Right lobe of liver (tissue), 6 donors: ENCODE data around the gene CIITA. TPM values are rescaled to one million over a fixed set of nuclear protein-coding genes. Genes with fewer than 3 reads are reported as not detected.

Experiments used
- ATAC-seq, 4 donors: fragments of 200-7000 bp; cut with Tn5 transposase; one replicate each; pipeline ENCODE4 v1.9.1; 2020; ENCODE audit warnings: mild to moderate bottlenecking in 4 of 4, moderate library complexity in 4 of 4
- DNase-seq, 3 donors: peaks; one replicate each; pipeline ENCODE4 v3.0.0-alpha.2; 2020
- H3K27ac ChIP-seq, 3 donors: fragments of 200-600 bp; one replicate each; pipeline ENCODE4 v1.8.0; 2022
- H3K27me3 ChIP-seq, 2 donors: fragments of 200-600 bp; one replicate each; pipeline ENCODE4 v1.8.0; 2022
- H3K36me3 ChIP-seq, 4 donors: fragments of 200-600 bp; sonication (generic) in 1 of 4; one replicate each; pipeline versions ENCODE4 v1.5.1 to v1.8.0; 2017 to 2022; ENCODE audit warnings: control low read depth in 1 of 4
- H3K4me1 ChIP-seq, 4 donors: fragments of 200-600 bp; sonication (generic) in 1 of 4; one replicate each; pipeline versions ENCODE4 v1.5.1 to v1.8.0; 2017 to 2022; ENCODE audit warnings: control low read depth in 1 of 4
- H3K4me3 ChIP-seq, 3 donors: fragments of 200-600 bp; one replicate each; pipeline ENCODE4 v1.8.0; 2022
- H3K9me3 ChIP-seq, 4 donors: fragments of 200-600 bp; sonication (generic) in 1 of 4; one replicate each; pipeline versions ENCODE4 v1.5.1 to v1.8.0; 2017 to 2022; ENCODE audit warnings: control low read depth in 1 of 4
- POLR2A ChIP-seq: fragments of 450-650 bp; IDR thresholded peaks from one replicate; pipeline ENCODE4 v1.6.1; 2017; ENCODE audit warnings: antibody characterized with exemption, mild to moderate bottlenecking
- WGBS: methylation state at CpG from one replicate; pipeline ENCODE4 v1.1.6; 2018; ENCODE audit warnings: low coverage, low lambda C conversion rate; ENCODE audit not compliant: insufficient coverage; ENCODE audit errors: missing lambda C conversion rate; 5-methylcytosine and 5-hydroxymethylcytosine counted together
- intact Hi-C, 2 donors: fragments of 100-400 bp; cut with DNase I; formaldehyde crosslinking; loops; one replicate each; pipeline versions ENCODE4 v1.11.2 to v1.14.1; 2022
- total RNA-seq, 6 experiments: library from RNA; depleted of rRNA in 2 of 6; stranded (reverse); fragments of >200 nt in 2 of 6; fragmentation: NEBNext Ultra II Directional in 3 of 6; extraction: Animal tissue kit (Norgen Biotek cat#: 25700) in 3 of 6; gene quantifications; one replicate each; pipeline versions ENCODE4 v1.1.0 to v1.2.4, GENCODE V29; 2016 to 2023
- TF ChIP-seq, protein P1 (sequence below), 4 donors: fragments of 200-600 bp in 3 of 4; fragments of 450-650 bp in 1 of 4; IDR thresholded peaks; one replicate each; pipeline versions ENCODE4 v1.5.1 to v1.8.0; 2016 to 2022; ENCODE audit warnings: antibody characterized with exemption in 4 of 4, mild to moderate bottlenecking in 2 of 4
- donor health status: DM: no; HTN: yes; CAD: no.
- donor health status: DM: no; HTN: no; CAD: no.
- donor health status: DM: no; HTN: no; CAD: no.
- donor health status: DM: no; HTN: yes; CAD: no.
- donor health status: DM: no; HTN: yes; CAD: no.

The CIITA gene
- total RNA-seq, 6 experiments from 2014 or later = 0.95 to 6.4 (median 3.3) TPM

DNA sequence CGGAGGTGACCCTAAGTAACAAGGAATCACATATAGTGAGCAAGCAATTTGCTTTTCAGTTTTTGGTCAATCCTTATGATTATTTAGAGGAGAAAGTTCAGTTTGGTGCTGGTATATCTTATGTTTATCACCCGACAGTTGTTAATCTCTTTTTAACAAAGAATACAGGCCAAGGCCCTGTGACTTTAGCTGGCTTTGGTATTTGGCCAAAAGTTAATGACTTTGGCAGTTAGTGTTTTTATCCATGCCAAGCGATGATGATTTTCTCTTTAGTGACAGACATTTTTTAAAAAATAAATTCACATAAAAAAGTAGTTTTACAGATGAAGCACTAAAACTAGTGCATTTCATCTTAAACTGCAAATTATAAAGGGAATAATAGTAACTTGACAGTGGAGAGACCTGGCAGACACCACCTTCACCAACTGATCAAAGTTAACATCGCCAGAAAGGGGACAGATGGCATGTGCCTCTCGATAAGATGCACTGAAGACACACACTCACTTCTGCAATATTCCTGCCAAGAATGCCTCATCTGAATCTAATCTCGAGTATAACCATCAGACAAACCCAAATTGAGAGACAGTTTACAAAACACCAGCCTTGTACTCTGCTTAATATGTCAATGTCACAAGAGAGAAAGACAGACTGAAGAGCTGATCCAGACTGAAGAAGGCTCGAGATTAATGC lies 58.4 kb downstream of the CIITA start:
- intact Hi-C loops = no loop called here
- Histone ChIP-seq H3K4me3 (no peak overlapping the region), H3K9me3 (no peaks in the 10 kb centered on the region), H3K27me3 (no peaks in the 10 kb centered on the region), H3K4me1 (peaks cover 0 to 63% (median 31%) of the 10 kb centered on the region in 4 donors), H3K36me3 (peaks cover 0 to 6% (median 0%) of the 10 kb centered on the region in 4 donors), H3K27ac (no peak overlapping the region)
- ATAC-seq = no peak
- no peak for TF ChIP-seq POLR2A
- TF ChIP-seq, protein P1, sequence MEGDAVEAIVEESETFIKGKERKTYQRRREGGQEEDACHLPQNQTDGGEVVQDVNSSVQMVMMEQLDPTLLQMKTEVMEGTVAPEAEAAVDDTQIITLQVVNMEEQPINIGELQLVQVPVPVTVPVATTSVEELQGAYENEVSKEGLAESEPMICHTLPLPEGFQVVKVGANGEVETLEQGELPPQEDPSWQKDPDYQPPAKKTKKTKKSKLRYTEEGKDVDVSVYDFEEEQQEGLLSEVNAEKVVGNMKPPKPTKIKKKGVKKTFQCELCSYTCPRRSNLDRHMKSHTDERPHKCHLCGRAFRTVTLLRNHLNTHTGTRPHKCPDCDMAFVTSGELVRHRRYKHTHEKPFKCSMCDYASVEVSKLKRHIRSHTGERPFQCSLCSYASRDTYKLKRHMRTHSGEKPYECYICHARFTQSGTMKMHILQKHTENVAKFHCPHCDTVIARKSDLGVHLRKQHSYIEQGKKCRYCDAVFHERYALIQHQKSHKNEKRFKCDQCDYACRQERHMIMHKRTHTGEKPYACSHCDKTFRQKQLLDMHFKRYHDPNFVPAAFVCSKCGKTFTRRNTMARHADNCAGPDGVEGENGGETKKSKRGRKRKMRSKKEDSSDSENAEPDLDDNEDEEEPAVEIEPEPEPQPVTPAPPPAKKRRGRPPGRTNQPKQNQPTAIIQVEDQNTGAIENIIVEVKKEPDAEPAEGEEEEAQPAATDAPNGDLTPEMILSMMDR (IDR thresholded peaks at IDR 0.05) = no peak
- DNase-seq = no peak
- WGBS = 25% methylated on average over 7 of the region's 7 CpGs

DNA sequence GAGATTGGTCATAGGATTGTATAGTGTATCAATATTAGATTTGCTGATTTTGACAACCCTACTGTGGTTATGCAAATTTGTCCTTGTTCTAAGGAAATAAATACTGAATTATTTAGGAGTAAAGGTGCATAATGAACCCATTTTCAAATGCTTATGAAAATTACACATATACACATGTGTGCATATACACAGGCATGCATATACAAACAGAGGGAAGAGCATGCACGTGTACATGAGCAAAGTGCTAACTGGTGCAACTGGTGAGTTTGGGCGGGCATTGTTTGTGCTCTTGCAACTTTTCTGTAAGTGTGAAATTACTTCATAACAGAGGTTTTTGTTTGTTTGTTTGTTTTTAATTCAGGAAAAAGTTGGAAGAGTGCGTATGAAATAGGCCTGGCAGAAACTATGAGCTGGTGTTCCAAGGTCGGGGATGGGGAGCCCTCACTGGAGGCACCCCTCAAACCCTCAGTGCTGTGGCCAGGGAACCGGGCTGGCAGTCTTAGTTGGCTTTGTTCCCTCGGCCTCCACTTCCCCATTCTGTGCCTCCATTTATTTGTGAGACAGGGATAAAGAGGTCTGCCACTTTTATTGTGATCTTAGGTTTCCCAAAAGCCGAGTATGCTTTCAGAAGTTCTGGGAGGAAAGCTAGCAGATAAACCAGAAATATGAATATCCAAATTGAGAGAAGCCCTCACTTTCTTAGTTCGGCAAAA lies 59.4 kb downstream of the CIITA start:
- Histone ChIP-seq H3K27ac (peak overlapping the region in 1 of 3 donors; percentile 71), H3K27me3 (no peaks in the 10 kb centered on the region), H3K4me3 (peak overlapping the region in 1 of 3 donors; percentile 37), H3K9me3 (no peaks in the 10 kb centered on the region), H3K4me1 (peaks cover 0 to 65% (median 27%) of the 10 kb centered on the region in 4 donors), H3K36me3 (peaks cover 0 to 6% (median 0%) of the 10 kb centered on the region in 4 donors)
- 22% methylated on average over 8 of the region's 8 CpGs for WGBS
- TF ChIP-seq, protein P1 (IDR thresholded peaks at IDR 0.05) = no peak
- TF ChIP-seq POLR2A = no peak
- DNase-seq (no peak), ATAC-seq (no peak)
- intact Hi-C loops = no loop called here

DNA sequence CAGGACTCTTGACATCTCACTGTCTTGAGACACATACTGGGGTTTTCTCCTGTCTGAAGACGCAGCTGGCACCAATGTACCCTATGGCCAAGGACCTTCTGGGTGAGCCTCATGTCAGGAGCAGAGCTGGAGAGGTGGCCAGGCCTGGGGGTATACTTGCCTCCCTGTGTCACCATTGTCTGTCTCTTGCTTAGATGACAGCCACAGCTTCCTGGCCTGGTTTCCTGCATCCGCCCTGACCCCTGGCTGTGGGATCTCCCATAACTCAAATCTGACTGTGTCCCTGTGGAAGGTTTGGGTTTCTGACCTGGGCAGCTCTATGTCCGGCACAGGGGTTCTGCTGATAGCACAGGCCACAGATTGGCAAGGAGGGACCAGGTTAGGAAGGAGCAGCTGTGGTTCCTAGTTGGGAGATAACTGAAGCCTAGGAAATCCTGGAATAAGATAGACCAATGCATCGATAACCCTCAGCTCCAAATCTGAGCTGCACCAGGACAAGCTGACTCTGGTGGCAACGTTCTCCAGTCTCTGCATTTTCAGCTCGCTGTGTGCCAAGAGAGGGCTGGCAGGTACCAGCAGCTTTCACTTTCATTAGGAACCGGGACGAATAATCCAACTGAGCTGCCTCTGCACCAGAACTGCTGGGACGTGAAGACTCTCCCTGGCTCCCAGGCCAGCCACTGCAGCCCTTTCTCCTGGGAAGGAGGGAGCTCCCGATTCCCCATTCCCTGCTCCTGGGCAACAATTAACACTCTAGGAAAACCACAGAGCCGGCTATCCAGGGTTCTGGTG lies 60.3 kb downstream of the CIITA start:
- no peaks in the 10 kb centered on the region for H3K27me3 ChIP-seq
- H3K36me3 ChIP-seq = peaks cover 0 to 6% (median 0%) of the 10 kb centered on the region in 4 donors
- peak; percentile 37 to 59 (median 50) for ATAC-seq
- no peaks in the 10 kb centered on the region for H3K9me3 ChIP-seq
- intact Hi-C loops = no loop called here
- H3K27ac ChIP-seq = peak overlapping the region; percentile 3 to 71 (median 45)
- peaks cover 0 to 65% (median 27%) of the 10 kb centered on the region in 4 donors for H3K4me1 ChIP-seq
- peak overlapping the region; percentile 2 to 37 (median 34) for H3K4me3 ChIP-seq
- TF ChIP-seq POLR2A = no peak
- TF ChIP-seq, protein P1 (IDR thresholded peaks at IDR 0.05) = no peak
- DNase-seq = peak in 2 of 3 donors; percentile 56 to 83
- WGBS = 10% methylated on average over 9 of the region's 11 CpGs

DNA sequence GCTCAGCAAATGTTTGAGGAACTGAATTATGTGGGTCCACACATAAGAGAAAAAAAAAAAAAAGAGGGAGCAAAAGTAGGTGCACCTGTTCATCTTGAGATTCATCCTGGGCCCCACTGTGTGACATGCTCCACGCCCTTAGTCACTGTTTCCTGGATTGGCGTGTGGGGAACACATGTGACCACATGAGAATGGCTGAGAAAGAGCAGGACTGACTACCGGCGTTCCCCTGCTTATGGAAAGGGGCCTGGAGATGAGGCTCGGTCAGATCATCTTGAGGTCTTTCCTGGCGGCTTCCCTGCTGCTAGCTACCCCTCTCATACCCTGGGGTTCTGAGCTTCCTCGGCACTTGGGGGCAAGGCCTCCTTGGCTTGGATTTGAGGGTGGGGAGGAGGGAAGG lies 61.3 kb downstream of the CIITA start:
- ATAC-seq = peak in 1 of 4 donors; percentile 5
- H3K36me3 ChIP-seq = peaks cover 0 to 5% (median 0%) of the 10 kb centered on the region in 4 donors
- TF ChIP-seq POLR2A = no peak
- TF ChIP-seq, protein P1 (IDR thresholded peaks at IDR 0.05) = no peak
- H3K27ac ChIP-seq = peak overlapping the region; percentile 49 to 71 (median 49)
- intact Hi-C loops = no loop called here
- no peaks in the 10 kb centered on the region for H3K27me3 ChIP-seq
- WGBS = 22% methylated on average over 3 of the region's 7 CpGs
- peak overlapping the region; percentile 0 to 37 (median 34) for H3K4me3 ChIP-seq
- no peaks in the 10 kb centered on the region for H3K9me3 ChIP-seq
- H3K4me1 ChIP-seq = peaks cover 0 to 72% (median 31%) of the 10 kb centered on the region in 4 donors
- DNase-seq = no peak
